CD4-positive, alpha-beta T cell treated with Interleukin-6 at 100 ng/mL for 8 hours (primary cell): ENCODE results near the gene IL22.

ENCODE experiments used
- DNase-seq: peaks from one replicate; pipeline ENCODE4 v3.0.0-alpha.2; 2020; ENCODE audit warnings: mixed read lengths, low spot score

The IL22 gene, protein sequence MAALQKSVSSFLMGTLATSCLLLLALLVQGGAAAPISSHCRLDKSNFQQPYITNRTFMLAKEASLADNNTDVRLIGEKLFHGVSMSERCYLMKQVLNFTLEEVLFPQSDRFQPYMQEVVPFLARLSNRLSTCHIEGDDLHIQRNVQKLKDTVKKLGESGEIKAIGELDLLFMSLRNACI

DNA sequence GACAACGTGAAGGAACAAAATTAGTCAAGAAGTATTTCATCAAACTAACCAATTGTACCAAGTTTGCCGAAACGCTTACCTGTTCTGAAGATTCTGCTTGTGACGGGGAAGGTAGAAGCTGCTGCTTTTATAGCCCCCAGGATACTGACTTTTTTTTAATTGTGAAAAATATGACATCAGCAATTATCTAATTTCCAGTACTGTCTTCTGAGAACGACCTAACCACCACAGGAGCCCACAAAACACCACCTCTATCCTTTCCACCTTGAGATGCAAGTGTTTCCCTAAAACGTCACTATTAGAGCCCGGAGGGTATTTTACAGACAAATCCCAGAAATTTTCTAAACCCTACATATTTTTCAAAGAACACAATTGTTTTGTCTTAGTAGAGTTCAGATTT lies at the start of gene IL22:
Gene IL22 (minus strand): TSS at position 101 of the 400 bp plus-strand sequence. CDS start 156 bp downstream, outside the sequence.
- no peak for DNase-seq

DNA sequence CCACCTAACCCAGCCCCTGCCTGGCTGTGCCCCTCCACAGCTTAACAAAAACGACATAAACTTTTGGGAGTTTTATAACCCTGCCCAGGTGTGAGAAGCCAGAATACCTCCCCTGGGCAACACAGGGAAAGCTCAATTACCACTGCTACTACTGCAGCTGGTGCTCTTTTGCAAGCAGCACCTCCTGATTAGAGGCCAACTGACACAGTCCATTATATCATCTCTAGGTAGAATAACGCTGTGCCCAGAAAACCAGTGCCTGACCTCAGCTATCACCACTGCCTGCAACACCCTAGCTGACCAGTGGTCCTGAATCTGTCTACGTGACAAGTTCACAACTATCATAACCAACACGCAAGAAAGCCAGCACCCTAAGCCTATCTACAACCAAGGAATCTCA lies 44.5 kb upstream of the IL22 start:
- no peak for DNase-seq

DNA sequence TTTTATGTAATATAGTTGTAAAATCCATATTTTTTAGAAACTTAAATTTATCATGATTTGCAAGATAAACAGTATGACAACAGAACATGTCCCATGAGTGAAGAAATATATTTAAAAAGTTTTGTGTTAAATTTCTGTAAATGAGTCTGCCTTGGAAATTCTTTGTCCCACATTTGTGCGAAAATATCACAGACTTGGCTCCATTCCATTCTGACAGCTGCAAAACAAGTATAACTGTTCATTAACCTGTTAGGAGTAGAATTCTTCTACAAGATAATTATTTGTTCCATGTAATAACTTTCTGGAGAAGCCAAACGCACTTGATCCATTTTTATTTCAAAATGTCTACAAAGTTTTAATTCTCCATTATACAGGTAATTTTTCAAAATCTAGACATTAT lies 40.8 kb upstream of the IL22 start:
- DNase-seq: no peak

DNA sequence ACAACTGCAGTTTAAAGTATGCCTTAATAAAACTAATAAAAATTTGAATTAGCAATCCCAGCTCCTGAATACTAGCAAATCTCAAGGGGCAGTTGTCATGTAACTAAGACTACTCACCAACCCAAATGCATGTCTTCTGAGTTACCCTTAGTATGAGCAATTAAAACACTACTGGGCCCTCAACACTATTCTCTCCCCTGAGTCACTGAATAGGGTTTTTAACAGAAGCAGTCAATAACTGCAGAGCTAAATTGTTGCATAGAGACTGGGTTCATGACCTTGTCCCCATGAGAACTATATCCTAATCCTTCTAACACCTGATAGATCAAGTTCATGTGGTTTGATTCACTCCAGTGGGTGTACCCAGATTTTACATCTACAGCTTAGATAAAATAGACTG lies 39.9 kb upstream of the IL22 start:
- DNase-seq: no peak

DNA sequence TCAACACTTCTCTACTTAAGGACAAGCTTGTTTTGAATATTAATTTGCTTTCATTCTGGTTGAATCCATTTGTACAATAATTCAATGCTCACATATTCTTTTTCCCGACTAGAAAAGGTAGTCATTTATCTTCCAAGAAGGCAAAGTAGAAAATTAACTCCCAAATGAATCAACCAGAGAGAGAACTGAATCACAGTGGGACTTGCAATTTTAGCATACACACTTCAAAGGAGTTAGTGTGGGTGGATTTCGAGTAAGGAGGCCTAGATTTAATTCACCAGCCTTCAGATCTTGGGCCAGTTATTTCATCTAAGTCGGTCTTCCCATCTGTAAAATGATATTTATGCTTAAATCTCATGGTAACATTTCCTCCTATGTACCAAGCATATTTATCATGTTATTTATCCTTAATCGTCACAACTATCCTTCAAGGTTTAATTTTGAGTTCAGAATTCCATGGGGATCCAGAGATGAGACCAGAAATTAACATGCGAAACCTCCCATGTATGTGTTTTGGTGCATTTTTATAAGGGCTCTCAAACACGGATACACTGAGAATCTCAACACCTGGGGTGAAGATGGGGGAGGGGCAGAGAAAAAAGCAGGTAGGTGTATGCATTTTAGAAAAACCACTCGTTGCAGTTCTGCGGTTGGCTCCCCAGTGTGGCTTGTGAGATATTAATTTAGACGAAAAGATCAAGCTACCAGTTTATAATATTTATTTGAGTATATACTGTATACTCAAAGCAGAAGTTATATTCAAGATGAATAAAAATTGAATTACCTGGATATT lies 38.9 kb upstream of the IL22 start:
- no peak for DNase-seq

DNA sequence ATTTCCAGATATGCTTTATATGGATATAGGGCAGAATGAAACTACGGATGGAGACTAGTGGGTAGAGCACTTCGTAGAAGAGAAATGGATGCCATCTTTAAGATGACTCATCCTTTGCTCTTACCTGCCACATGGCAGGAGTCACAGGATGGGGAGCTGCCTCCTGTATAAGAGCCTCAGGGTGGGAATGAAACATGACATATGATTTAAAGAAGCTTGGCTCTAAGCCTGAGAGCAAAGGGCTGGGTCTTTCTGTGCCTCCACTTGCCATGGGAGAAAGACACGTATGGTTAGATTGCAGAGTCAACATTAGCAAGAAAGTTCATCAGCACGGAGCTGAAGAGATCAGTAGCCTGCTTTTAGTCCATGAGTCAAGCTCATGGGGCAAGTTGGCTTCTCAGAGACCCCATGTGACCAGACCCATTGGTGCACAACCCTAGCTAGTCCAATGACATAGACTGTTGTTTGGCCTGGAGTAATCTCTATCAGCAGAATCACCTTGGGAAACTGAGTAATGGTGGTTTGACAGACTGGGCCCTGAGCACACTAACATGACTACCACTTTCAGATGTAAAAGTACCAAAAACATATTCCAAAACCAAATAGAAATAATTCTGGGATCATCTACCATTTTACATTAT lies 38.1 kb upstream of the IL22 start:
- DNase-seq: no peak

DNA sequence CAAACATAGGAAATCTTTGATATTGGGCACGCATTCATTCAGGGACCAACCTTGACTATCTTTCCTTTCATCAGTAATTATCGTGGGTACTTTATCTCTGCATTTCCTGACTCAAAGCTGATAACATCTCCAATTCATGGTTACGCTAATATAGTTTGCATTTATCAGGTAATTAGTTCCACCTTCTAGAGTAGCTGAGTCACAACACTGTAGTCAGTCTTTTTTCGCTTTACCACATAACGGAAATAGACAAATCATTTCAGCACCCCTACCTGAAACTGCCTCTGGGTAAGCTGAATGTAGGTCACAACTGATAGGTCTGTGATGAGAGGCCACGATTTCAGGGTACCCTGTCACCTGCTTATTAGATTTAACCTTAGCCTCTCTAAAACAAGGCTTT lies 36.7 kb upstream of the IL22 start:
- DNase-seq: peak; percentile 57

DNA sequence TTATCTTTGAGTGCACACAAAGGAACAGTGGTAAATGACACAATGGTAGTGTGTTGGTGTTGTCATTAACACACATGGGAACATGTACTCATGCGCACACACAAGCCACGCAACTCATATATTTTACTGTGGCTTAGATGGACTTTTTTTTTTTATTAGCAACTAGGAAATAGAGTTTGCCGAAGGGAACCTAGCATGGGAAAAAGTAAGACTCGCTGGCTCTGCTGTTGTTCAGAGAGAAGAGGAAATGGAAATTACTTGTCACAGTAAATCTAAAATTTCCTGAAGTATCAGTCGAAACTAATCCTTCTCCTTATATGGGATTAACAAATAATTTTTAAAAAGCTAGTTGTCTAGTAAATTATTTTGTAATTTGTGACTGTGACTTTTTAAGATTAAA lies 33.7 kb upstream of the IL22 start:
- DNase-seq: no peak

DNA sequence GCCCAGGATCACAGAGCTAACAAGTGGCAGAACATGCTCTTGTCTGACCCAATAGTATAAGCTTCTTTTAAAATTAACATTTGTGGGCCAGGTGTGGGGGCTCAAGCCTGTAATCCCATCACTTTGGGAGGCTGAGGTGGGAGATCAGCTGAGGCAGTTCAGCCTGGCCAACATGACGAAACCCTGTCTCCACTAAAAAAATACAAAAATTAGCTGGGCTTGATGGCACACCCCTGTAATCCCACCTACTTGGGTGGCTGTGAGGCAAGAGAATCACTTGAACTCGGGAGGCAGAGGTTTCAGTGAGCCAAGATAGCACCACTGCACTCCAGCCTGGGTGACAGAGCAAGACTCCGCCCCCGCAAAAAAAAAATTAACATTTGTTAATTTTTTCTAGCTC lies 33.0 kb upstream of the IL22 start:
- DNase-seq: no peak

DNA sequence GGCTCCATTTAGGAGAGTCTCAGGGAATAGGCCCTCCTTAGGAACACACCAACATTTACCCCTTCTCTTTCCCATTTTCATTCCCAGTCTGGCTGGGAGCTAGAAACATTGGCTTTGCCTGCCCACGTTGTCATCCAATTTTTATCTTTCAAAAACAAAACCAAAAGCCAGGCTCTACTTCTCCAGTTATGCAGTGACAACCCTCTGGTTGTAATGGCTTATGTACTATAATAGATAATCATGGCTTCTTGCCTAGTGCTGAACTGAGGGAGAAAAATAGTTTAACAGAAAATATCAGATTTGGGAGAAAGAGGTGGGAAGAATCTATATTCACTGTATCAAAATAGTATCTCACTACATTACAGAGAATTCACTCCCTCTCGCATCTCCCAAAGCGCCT lies 32.1 kb upstream of the IL22 start:
- no peak for DNase-seq

- DNase-seq: no peak
Measured at GRCh38 chr12:68281322-68282077, 28.1 kb upstream of the IL22 start.

GRCh38 chr12:68280240-68280639 lies 26.8 kb upstream of the IL22 start:
- no peak for DNase-seq

DNA sequence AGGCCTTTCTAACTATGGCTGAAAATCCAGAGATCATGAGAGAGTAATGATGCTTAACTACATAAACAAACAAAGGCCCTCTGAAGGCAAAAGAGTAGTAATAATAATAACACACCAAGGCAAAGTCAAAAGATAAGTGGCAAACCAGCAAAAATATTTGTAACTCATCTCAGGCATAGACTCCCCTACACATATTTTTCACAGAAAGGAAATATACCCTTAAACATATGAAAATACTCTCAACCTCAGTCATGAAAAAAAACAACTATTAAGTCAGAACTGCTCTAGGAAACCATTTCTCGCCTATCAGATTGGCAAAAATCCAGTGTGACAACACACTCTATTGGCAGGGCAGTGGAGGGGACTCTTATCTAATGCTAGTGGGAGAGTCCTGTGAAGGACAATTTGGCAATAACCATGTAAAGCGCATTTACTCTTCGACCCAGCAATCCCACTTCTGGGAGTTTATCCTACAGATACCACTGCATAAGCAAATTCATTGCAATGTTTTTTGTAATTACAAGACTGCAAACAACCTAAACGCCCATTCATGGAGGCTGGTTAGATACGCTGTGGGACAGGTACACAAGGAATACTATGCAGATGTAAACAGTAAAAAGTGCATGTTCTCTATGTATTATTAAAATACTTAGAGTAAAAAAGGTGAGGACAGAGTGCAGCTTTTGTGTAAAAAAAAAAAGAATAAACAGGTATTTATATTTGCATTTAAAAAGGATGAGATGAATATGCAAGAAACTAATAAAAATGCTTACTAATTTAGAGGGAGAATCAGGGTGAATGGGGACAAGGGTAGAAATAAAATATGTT lies 26.0 kb upstream of the IL22 start:
- no peak for DNase-seq

DNA sequence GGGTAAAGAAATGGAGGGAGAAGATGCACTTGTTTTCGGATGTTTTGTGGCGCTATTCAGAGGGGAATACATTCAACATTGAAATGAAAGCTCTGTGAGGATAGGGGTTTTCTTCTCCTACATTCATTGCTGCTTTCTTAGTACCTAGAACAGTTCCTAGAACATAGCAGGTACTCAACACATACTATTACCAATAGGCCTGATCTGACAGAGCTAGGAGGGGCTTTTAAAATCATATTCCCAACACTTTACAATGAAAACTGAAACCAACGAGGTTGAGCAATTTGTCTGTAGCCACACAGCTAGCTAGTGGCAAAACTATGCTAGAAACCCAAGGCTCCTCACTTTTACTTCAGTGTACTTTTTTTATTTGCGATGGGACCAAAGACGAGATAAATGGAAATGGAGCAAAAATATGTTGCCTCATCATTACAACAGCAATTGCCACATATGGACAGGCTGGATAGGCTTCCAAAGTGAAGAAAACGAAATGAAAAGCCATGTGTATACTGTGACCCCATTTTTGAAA lies 23.1 kb upstream of the IL22 start:
- DNase-seq: no peak

GRCh38 chr12:68272732-68273131 lies 19.3 kb upstream of the IL22 start:
- no peak for DNase-seq

GRCh38 chr12:68271346-68271745 lies 17.9 kb upstream of the IL22 start:
- DNase-seq: no peak

- DNase-seq: no peak
Measured at GRCh38 chr12:68270358-68270757, 17.0 kb upstream of the IL22 start.

DNA sequence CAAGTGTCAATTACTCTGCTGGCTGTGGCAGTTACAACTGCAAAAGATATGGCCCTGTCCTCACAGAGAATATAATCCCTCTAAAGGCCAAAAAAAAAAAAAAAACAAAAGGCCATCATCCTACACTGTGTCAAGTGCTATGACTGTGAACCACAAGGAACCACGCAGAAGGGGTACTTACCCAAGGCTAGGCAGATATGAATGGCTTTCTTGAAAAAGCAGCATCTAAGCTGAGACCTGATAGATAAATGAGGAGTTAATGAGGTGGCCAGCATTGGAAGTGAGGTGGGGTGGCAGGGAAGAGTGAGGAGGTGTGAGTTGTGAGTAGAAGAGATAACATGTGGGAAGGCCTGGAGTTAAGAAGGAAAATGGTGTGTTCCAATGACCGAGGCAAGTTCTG lies 16.4 kb upstream of the IL22 start:
- DNase-seq: no peak

DNA sequence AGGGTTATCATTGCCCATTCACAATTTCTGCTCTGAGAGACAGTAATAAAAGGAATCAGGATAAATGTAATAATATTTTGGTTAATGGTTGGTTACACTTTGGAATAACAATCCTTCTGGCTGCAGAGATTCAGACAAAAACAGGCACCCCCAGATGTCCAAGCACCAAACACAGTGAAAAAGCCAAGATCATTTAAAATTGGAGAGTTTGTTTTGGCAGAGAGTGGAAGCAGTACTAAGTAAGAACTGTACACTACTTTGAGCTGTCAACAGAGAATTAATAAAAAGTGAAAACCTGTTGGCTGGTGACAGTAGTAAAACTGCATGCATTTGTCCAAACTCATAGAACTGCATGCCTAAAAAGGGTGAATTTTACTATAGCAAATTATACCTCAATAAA lies 15.6 kb upstream of the IL22 start:
- no peak for DNase-seq

DNA sequence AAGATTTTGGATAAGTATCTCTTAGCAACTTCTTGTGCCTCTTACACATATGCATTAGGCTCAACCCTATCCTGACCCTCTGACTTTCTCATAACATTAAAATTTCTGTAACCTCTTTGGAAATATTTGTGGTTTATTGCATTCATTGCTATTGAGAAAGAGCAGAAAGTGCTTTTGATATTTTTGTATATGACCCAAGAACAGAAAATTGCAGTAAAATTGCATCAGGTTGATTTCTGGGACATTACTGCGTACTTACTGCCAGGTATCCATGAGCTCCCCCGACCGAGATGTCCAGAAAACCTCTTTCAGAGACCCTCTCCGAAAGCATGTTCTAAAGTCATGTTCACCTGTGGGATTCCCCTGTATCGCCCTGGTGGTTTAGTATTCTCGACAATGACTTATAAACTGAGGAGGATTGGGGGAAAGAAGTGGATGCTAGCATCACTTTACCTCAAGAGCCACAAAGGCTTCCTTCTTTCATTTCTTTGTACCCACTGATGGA lies 14.5 kb upstream of the IL22 start:
- no peak for DNase-seq

GRCh38 chr12:68264857-68265256 lies 11.5 kb upstream of the IL22 start:
- DNase-seq: no peak
